Measurements from ENCODE around the gene BHLHE40.
"Not testable (repeated sequence)": the region's sequence is repeated elsewhere in the genome, so short reads cannot be mapped to it uniquely, and the experiment has no call there.

BHLHE40 gene

DNA sequence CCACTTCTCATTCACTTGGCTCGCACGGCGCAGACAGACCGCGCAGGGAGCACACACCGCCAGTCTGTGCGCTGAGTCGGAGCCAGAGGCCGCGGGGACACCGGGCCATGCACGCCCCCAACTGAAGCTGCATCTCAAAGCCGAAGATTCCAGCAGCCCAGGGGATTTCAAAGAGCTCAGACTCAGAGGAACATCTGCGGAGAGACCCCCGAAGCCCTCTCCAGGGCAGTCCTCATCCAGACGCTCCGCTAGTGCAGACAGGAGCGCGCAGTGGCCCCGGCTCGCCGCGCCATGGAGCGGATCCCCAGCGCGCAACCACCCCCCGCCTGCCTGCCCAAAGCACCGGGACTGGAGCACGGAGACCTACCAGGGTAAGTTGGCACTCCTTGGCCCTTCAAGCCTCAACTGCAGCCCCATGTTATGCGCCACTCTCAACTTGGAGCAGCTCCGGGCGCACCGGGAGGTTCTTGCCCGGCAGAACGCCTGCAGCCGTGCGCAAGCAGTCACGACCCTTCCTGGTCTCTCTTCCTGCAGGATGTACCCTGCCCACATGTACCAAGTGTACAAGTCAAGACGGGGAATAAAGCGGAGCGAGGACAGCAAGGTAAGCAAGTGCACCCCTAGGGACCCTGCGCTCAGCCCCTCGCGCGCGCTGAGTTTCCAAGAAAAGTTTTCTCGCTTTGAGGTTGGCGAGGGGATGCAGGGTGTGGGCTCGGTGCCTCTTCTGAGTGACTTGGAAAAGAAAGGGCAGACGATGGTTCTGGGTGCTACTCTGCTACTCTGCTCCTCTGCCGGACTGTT, at the start of gene BHLHE40:
Gene BHLHE40, plus strand, starts transcription at position 10 of the 801 bp plus-strand sequence. Its CDS starts 282 bp downstream, at position 292.
- peak; percentile 23 for DNase-seq

DNA sequence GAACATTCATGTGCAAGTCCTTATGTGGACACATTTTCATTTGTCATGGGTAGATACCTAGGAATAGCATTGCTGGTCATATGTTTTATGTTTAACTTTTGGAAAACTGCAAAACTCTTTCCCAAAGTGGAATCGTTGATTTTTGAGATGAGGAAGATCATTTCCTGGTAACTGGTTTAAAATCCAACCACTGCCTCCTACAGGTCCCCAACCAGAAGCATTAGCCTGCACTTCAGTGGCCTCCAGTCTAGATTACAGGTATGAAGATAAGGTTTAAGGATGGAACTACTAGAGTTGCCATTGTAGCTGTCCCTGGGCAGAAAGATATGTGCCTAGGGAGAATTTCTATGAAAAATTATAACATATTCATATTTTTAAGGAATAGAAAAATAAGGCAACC, 48.7 kb upstream of the BHLHE40 start:
- DNase-seq, result no peak

DNA sequence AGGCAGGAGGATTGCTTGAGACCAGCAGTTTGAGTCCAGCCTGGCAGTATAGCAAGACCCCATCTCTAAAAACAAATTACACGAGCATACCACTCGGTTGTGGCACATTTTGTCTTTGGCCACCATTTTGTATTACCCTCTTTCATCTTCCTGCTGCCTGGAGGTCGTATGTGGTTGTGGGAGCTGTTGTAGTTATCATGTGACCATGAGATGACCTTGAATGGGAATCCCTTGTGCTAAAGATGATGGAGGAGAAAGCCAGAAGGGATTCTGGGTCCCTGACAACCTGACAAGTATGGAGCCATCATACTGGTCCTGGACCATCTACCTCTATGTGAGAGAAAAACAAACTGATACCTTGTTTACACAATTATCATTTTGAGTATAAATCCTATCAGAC, 45.2 kb upstream of the BHLHE40 start:
- no peak for DNase-seq

- no peak for DNase-seq
These were observed 43.9 kb upstream of the BHLHE40 start for GRCh38 chr3:4935347-4935746.

GRCh38 chr3:4936982-4937614, 42.1 kb upstream of the BHLHE40 start:
- no peak for DNase-seq

- DNase-seq, result no peak
These were observed 40.8 kb upstream of the BHLHE40 start for GRCh38 chr3:4938281-4938982.

- no peak for DNase-seq
These were observed 40.0 kb upstream of the BHLHE40 start for GRCh38 chr3:4939276-4939675.

- DNase-seq, result no peak
These were observed 38.3 kb upstream of the BHLHE40 start for GRCh38 chr3:4940985-4941384.

DNA sequence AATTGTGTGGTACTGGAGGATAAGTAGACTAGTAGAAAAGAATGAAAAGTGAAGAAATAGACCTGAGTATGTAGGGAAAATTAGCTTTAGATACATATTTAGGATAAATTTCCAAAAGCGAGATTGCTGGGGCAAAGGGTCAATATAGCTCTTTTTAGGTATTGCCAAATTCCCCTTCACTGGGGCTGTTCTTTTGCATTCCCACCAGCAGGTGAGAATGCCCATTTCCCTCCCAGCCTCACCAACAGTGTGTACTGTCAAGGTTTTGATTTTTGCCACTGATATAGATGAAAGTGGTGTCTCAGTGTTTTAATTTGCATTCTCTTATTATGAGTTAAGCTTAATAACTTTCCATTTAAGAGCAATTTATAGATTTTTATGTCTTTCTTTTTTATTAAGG, 35.7 kb upstream of the BHLHE40 start:
- no peak for DNase-seq

- no peak for DNase-seq
These were observed 33.9 kb upstream of the BHLHE40 start for GRCh38 chr3:4945324-4945723.

DNA sequence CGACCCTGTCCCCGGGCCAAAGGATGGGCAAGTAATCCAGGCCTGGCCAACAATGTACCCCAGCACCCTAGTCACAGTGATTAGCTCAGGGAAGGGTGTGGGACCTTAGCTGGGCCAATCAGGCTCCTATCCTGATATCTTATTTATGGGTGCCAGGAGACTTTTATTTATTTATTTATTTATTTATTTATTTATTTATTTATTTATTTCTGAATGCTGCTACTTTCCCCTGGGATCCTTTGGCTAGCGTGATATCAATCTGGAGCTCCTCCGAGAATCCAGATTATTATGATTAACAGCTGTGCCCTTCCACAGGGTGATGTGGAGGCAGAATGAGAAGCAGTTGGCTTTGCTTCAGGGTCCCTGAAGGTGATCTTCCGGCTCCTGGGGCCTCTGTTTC, 32.2 kb upstream of the BHLHE40 start:
- DNase-seq, result no peak

DNA sequence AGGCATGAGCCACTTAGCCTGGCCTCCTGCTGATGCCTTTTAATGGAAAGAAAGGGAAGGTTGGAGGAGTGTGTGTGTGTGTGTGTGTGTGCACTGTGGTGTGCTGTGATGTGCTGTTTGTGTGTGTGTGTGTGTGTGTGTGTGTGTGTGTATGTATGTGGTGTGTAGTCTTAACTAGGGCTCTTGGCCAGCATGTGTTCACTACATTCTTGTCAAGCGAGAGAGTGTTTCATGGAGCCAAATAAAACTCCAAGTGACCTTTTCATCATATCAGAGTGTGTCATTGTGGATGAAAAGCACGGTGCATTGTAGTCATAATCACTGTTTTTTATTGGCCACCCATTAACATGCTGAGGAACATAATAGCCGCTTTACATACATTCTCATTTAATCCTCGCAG, 30.8 kb upstream of the BHLHE40 start:
- DNase-seq, result no peak

GRCh38 chr3:4949004-4949403, 30.2 kb upstream of the BHLHE40 start:
- DNase-seq, result no peak

DNA sequence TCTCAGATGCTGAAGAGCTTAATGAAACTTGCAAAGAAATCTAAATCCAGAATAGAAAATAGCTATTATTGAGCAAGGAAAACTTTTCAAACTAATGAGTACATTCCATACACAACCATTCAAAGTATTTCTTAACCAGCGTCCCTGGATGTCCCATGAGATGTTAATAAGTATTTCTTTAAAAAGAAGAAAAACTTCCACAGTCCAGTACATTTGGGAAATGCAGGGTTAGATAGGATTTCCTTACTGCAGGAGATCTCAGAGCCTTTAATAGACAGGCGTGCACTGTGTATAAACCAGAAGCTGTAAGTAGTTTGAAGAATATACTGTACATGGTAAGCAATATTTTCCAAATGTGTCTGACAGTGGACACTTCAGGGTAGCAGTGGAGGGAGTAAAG, 29.6 kb upstream of the BHLHE40 start:
- no peak for DNase-seq

DNA sequence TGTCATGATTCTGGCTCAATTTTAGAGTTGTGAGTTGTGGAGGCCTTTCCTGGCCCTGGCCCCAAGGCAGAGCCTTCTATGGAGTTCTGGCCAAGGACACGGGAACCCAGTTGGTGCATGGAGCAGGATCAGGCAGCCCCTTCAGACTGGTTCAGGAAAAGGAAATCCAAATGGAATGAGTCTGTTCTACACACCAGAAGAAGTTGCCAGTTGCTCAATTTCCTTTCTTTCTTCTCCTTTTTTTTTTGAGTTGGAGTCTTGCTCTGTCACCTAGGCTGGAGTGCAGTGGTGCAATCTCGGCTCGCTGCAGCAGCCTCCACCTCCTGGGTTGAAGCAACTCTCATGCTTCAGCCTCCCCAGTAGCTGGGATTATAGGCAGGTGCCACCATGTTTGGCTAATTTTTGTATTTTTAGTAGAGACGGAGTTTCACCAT, 28.9 kb upstream of the BHLHE40 start:
- DNase-seq, result no peak

GRCh38 chr3:4950948-4951347, 28.3 kb upstream of the BHLHE40 start:
- DNase-seq, result no peak

GRCh38 chr3:4953119-4953518, 26.1 kb upstream of the BHLHE40 start:
- no peak for DNase-seq

- DNase-seq, result no peak
These were observed 24.8 kb upstream of the BHLHE40 start for GRCh38 chr3:4954256-4955000.

DNA sequence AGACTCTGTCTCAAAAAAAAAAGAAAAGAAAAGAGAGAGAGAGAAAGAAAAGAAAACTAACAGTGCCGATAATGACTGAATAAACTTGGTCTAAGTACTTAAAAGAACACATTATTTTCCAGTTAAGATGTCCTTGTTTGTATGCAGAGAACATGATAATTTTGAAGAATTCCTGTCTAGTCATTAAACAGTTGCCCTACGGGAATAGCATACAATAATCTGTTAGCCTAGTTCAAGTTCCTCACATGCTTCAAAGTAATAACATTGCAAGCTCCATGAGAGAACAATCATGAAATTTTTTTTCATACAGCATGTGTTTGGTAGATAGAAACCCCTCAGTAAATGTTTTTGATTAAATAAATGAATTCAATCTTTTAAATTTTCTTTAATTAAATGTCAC, 23.1 kb upstream of the BHLHE40 start:
- DNase-seq, result no peak

DNA sequence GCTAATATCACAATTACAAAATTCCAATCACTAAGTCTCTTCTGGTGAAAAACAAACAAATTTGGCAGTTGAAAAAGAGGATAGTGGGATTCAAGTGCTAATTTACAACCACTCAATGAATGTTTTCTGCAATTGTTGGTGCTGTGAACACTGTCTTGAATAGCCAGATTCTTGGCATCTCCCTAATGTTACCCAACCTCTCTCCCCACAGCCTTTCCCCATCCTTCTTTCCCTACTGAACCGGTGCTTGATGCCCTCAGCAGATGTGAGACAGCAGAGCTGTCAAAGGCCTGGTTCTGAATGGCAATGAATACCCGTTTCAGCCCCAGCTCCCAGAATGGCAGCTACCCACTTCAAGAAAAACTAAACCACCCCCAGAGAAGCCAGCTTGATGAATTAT, 22.5 kb upstream of the BHLHE40 start:
- no peak for DNase-seq

DNA sequence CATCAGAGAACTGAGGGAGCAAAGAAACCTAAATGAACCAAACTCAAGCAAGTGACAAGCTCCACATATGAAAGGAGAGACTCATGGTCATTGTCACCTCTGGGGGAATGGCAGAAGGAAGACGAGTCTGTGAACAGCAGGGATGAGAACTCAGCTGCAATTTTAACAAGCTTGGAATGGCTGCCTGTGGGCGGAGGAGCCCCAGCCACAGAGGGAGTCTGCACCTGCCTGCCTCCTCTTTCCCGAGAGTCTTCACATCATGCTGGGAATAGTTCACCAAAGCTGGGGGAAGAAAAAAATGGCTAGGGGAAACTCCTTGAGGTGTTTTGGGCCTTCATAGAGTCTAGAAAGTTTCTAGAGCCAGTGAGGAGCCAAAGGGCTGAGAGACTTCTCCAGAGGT, 21.3 kb upstream of the BHLHE40 start:
- no peak for DNase-seq

DNA sequence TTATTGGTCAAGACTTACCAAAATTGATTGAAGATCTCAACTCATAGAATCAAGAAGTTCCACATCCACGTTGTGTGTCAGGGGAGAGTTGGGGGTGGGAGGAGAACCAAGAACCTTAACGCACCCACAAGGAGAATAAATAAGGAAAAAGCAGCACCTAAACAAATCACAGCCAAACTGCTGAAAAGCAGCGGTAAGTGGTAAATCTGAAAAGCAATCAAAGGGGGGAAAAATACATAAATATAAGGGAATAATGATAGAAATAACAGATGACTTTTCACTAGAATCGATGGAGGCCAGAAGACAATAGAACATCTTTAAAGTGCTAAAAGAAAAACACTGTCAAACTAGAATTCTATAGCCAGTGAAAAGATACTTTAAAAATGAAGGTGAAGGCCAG, 20.1 kb upstream of the BHLHE40 start:
- DNase-seq, result no peak

DNA sequence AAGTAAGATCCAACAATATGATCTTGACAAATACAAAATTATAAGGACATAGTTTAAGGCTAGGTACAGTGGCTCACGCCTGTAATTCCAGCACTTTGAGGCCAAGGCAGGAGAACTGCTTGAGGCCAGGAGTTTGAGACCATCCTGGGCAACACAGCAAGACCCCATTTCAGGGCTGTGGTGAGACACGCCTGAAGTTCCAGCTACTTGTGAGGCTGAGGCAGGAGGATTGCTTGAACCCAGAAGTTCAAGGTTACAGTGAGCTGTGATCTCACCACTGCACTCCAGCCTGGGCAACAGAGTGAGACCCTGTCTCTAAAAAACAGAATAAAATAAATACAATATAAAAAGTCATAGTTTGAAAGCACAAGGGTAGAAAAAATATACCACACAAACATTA, 17.4 kb upstream of the BHLHE40 start:
- DNase-seq, result not testable (repeated sequence)
